Measurements from ENCODE around the gene RAB3GAP1. TPM values are rescaled to one million over a fixed set of nuclear protein-coding genes. Genes with fewer than 3 reads are reported as not detected.

Gene RAB3GAP1
- polyA plus RNA-seq, 1 of the 3 experiments (the other 2 are of a cell fraction) = 10.9 TPM

DNA sequence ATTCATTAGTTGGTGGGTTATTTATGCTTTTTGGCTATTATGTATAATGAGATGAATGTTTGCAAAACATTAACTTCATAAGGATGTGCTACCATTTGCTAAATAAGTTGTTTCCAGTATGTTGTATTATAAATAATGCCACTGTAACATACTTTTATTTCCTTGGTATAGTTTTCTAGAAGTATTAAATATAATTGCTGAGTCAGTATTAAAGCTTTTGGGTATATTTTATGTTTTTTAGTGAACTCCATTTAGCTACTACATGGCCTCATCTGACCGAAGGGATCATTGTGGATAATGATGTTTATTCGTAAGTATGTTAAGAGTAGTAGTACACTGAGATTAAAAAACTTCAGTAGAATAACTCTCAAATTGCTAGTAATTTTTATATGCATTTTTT is 73.8 kb downstream of the RAB3GAP1 start:
- peaks cover 38 to 68% of the 10 kb centered on the region in 2 experiments for H3K36me3 ChIP-seq (replicated peaks in 1 of 2; ENCODE audit: control insufficient read depth in 1 of 2, insufficient read depth in 2 of 2, low read length in 1 of 2)
- no peaks in the 10 kb centered on the region for H4K20me1 ChIP-seq (ENCODE audit: insufficient read depth)
- no peak overlapping the region for H3K4me3 ChIP-seq (ENCODE audit: low read depth in 2 of 2, low read length in 1 of 2)
- CTCF ChIA-PET = interaction anchor here (1.4 kb wide), 1 partner anchor 39 kb away, joined by 3 read pairs; no protein-coding TSS in a partner anchor
- H3K4me2 ChIP-seq = no peak overlapping the region
- no peaks in the 10 kb centered on the region for H3K79me2 ChIP-seq (ENCODE audit: insufficient read depth)
- no peaks in the 10 kb centered on the region for H3K27me3 ChIP-seq (ENCODE audit: insufficient read depth)
- POLR2A ChIA-PET = interaction anchor here (0.6 kb wide), 1 partner anchor 81 kb away, joined by 4 read pairs; no protein-coding TSS in a partner anchor
- no peak overlapping the region for H2AFZ ChIP-seq (ENCODE audit: low read depth)
- H3K9me3 ChIP-seq = no peaks in the 10 kb centered on the region
- 95% methylated on average over 2 of the region's 2 CpGs for WGBS (ENCODE audit: low lambda C conversion rate)
- H3K27ac ChIP-seq (ENCODE audit: low read depth in 2 of 2, low read length in 1 of 2) = no peak overlapping the region
- no peak overlapping the region for H3K9ac ChIP-seq
- no peak for DNase-seq
- no peak for TF ChIP-seq GATA2 (CRISPR knock-in tag; IDR thresholded peaks at IDR 0.05)
- no peak for TF ChIP-seq EZH2phosphoT487 (IDR thresholded peaks at IDR 0.05; ENCODE audit: borderline replicate concordance, low read depth)
- TF ChIP-seq GABPA (IDR thresholded peaks at IDR 0.05; ENCODE audit: low read depth) = no peak
- TF ChIP-seq CHD2 (IDR thresholded peaks at IDR 0.05; ENCODE audit: low read length, partially characterized antibody) = no peak
- TF ChIP-seq JUND (IDR thresholded peaks at IDR 0.05) = no peak
- TF ChIP-seq SIN3A (IDR thresholded peaks at IDR 0.05; ENCODE audit: borderline replicate concordance, low read depth, low read length) = no peak
- no peak for TF ChIP-seq FOXM1 (IDR thresholded peaks at IDR 0.05; ENCODE audit: low read depth)
- no peak for TF ChIP-seq RCOR1 (IDR thresholded peaks at IDR 0.05; ENCODE audit: low read length)
- TF ChIP-seq, protein P1, sequence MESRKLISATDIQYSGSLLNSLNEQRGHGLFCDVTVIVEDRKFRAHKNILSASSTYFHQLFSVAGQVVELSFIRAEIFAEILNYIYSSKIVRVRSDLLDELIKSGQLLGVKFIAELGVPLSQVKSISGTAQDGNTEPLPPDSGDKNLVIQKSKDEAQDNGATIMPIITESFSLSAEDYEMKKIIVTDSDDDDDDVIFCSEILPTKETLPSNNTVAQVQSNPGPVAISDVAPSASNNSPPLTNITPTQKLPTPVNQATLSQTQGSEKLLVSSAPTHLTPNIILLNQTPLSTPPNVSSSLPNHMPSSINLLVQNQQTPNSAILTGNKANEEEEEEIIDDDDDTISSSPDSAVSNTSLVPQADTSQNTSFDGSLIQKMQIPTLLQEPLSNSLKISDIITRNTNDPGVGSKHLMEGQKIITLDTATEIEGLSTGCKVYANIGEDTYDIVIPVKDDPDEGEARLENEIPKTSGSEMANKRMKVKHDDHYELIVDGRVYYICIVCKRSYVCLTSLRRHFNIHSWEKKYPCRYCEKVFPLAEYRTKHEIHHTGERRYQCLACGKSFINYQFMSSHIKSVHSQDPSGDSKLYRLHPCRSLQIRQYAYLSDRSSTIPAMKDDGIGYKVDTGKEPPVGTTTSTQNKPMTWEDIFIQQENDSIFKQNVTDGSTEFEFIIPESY (IDR thresholded peaks at IDR 0.05; ENCODE audit: borderline replicate concordance, low read depth) = no peak
- no peak for TF ChIP-seq RXRA (IDR thresholded peaks at IDR 0.05; ENCODE audit: borderline replicate concordance, low read depth)
- no peak for TF ChIP-seq NFIC (IDR thresholded peaks at IDR 0.05; ENCODE audit: borderline replicate concordance)
- TF ChIP-seq MXI1 (IDR thresholded peaks at IDR 0.05; ENCODE audit: low read depth, low read length) = no peak
- TF ChIP-seq YY1 (IDR thresholded peaks at IDR 0.05; ENCODE audit: low read depth) = no peak
- TF ChIP-seq, protein P2, sequence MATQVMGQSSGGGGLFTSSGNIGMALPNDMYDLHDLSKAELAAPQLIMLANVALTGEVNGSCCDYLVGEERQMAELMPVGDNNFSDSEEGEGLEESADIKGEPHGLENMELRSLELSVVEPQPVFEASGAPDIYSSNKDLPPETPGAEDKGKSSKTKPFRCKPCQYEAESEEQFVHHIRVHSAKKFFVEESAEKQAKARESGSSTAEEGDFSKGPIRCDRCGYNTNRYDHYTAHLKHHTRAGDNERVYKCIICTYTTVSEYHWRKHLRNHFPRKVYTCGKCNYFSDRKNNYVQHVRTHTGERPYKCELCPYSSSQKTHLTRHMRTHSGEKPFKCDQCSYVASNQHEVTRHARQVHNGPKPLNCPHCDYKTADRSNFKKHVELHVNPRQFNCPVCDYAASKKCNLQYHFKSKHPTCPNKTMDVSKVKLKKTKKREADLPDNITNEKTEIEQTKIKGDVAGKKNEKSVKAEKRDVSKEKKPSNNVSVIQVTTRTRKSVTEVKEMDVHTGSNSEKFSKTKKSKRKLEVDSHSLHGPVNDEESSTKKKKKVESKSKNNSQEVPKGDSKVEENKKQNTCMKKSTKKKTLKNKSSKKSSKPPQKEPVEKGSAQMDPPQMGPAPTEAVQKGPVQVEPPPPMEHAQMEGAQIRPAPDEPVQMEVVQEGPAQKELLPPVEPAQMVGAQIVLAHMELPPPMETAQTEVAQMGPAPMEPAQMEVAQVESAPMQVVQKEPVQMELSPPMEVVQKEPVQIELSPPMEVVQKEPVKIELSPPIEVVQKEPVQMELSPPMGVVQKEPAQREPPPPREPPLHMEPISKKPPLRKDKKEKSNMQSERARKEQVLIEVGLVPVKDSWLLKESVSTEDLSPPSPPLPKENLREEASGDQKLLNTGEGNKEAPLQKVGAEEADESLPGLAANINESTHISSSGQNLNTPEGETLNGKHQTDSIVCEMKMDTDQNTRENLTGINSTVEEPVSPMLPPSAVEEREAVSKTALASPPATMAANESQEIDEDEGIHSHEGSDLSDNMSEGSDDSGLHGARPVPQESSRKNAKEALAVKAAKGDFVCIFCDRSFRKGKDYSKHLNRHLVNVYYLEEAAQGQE (IDR thresholded peaks at IDR 0.05; ENCODE audit: low read depth, low read length) = no peak
- peaks cover 13% of the 10 kb centered on the region for H3F3A ChIP-seq (replicated peaks; ENCODE audit: insufficient read depth)
- H3K9me2 ChIP-seq = no peaks in the 10 kb centered on the region
- no peaks in the 10 kb centered on the region for H3K4me1 ChIP-seq (ENCODE audit: control insufficient read depth in 1 of 2, insufficient read depth in 2 of 2, low read depth in 1 of 2, low read length in 1 of 2)

All from SK-N-SH (cell line).